Osteoblast (primary cell): ENCODE measurements around the gene AFM. TPM values are rescaled to one million over a fixed set of nuclear protein-coding genes. Genes with fewer than 3 reads are reported as not detected.

Source experiments
- DNase-seq: peaks from one replicate; pipeline ENCODE4 v3.0.0; 2011; ENCODE audit warnings: low spot score, mixed read lengths; ENCODE audit not compliant: insufficient read length; ENCODE audit errors: missing footprints
- H2AFZ ChIP-seq: 2 replicates; pipeline ENCODE4 v1.6.0; 2011; ENCODE audit warnings: mild to moderate bottlenecking, low read length
- H3K27ac ChIP-seq: 2 replicates; pipeline ENCODE4 v1.5.1; 2011; ENCODE audit warnings: mild to moderate bottlenecking, low read depth, low read length, moderate library complexity
- H3K27me3 ChIP-seq: 2 replicates; pipeline ENCODE4 v1.6.0; 2012; ENCODE audit warnings: mild to moderate bottlenecking, control low read depth, inconsistent platforms, low read length, moderate library complexity; ENCODE audit not compliant: insufficient read depth
- H3K36me3 ChIP-seq: 2 replicates; pipeline ENCODE4 v1.5.1; 2011; ENCODE audit warnings: mild to moderate bottlenecking, low read length, control low read depth, moderate library complexity; ENCODE audit not compliant: insufficient read depth
- H3K4me1 ChIP-seq: 2 replicates; pipeline ENCODE4 v1.5.1; 2011; ENCODE audit warnings: mild to moderate bottlenecking, low read length, control low read depth, moderate library complexity; ENCODE audit not compliant: insufficient read depth
- H3K4me2 ChIP-seq: 2 replicates; pipeline ENCODE4 v1.6.0; 2011; ENCODE audit warnings: mild to moderate bottlenecking, low read length; ENCODE audit not compliant: insufficient read depth
- H3K4me3 ChIP-seq: fragments of 200-600 bp; sonication (generic); 3 replicates; pipeline ENCODE4 v1.5.1; 2012; ENCODE audit warnings: mild to moderate bottlenecking, low read length, inconsistent platforms; ENCODE audit not compliant: insufficient read depth
- H3K79me2 ChIP-seq: 2 replicates; pipeline ENCODE4 v1.6.0; 2012; ENCODE audit warnings: mild to moderate bottlenecking, low read length, control low read depth, inconsistent platforms; ENCODE audit not compliant: insufficient read depth
- H3K9me3 ChIP-seq: 2 replicates; pipeline ENCODE4 v1.5.1; 2011; ENCODE audit warnings: low read depth, low read length, control low read depth
- H4K20me1 ChIP-seq: 2 replicates; pipeline ENCODE4 v1.6.0; 2012; ENCODE audit warnings: mild to moderate bottlenecking, low read length, control low read depth; ENCODE audit not compliant: insufficient read depth
- CTCF ChIP-seq: IDR thresholded peaks from 2 replicates; pipeline ENCODE4 v1.5.1; 2011; ENCODE audit warnings: mild to moderate bottlenecking, low read depth, low read length, moderate library complexity; ENCODE audit errors: extremely low read depth
- total RNA-seq: library from RNA; depleted of rRNA; stranded (reverse); fragments of >200 nt; gene quantifications from 2 replicates; pipeline ENCODE4 v1.2.3, GENCODE V29; 2012

The AFM gene
- total RNA-seq, 1 donor = not detected

- Histone ChIP-seq H3K36me3 (no peaks in the 10 kb centered on the region), H4K20me1 (no peaks in the 10 kb centered on the region), H3K27me3 (peaks cover 22% of the 10 kb centered on the region), H3K27ac (no peak overlapping the region), H2AFZ (no peak overlapping the region), H3K4me2 (no peak overlapping the region), H3K4me3 (no peak overlapping the region), H3K9me3 (no peaks in the 10 kb centered on the region), H3K79me2 (no peaks in the 10 kb centered on the region), H3K4me1 (peaks cover 2% of the 10 kb centered on the region)
- DNase-seq = no peak
- TF ChIP-seq CTCF = no peak
These were observed 40.9 kb upstream of the AFM start for GRCh38 chr4:73440653-73441052.

- no peak for DNase-seq
- no peaks in the 10 kb centered on the region for H4K20me1 ChIP-seq
- H3K4me2 ChIP-seq = peak overlapping the region; percentile 37
- H3K79me2 ChIP-seq = no peaks in the 10 kb centered on the region
- H2AFZ ChIP-seq = no peak overlapping the region
- TF ChIP-seq CTCF = no peak
- H3K36me3 ChIP-seq = no peaks in the 10 kb centered on the region
- no peak overlapping the region for H3K27ac ChIP-seq
- peaks cover 3% of the 10 kb centered on the region for H3K4me1 ChIP-seq
- H3K27me3 ChIP-seq = peaks cover 19% of the 10 kb centered on the region
- no peak overlapping the region for H3K4me3 ChIP-seq
- no peaks in the 10 kb centered on the region for H3K9me3 ChIP-seq
These were observed 39.3 kb upstream of the AFM start for GRCh38 chr4:73442275-73442674.

GRCh38 chr4:73443224-73443623, 38.3 kb upstream of the AFM start:
- Histone ChIP-seq H3K4me3 (no peak overlapping the region), H3K36me3 (no peaks in the 10 kb centered on the region), H4K20me1 (no peaks in the 10 kb centered on the region), H3K4me2 (no peak overlapping the region), H2AFZ (no peak overlapping the region), H3K27ac (no peak overlapping the region), H3K79me2 (no peaks in the 10 kb centered on the region), H3K9me3 (no peaks in the 10 kb centered on the region), H3K4me1 (peaks cover 8% of the 10 kb centered on the region), H3K27me3 (peaks cover 19% of the 10 kb centered on the region)
- no peak for TF ChIP-seq CTCF
- DNase-seq = no peak

GRCh38 chr4:73445383-73446335, 35.9 kb upstream of the AFM start:
- Histone ChIP-seq H3K36me3 (no peaks in the 10 kb centered on the region), H3K4me1 (peaks cover 17% of the 10 kb centered on the region), H3K79me2 (no peaks in the 10 kb centered on the region), H3K27me3 (peaks cover 13% of the 10 kb centered on the region), H3K9me3 (no peaks in the 10 kb centered on the region), H3K27ac (no peak overlapping the region), H3K4me3 (no peak overlapping the region), H4K20me1 (no peaks in the 10 kb centered on the region), H2AFZ (no peak overlapping the region), H3K4me2 (no peak overlapping the region)
- DNase-seq = no peak
- no peak for TF ChIP-seq CTCF
